GM19438 (cell line): ENCODE measurements around the gene HDGFL2.
A peak's percentile ranks its signal among the peaks of the same experiment; 100 is the strongest.
"Not testable (repeated sequence)": the region's sequence is repeated elsewhere in the genome, so short reads cannot be mapped to it uniquely, and the experiment has no call there.

Experiments
- ATAC-seq: cut with Tn5 transposase; IDR thresholded peaks from one replicate; pipeline ENCODE4 v1.9.1; 2021; ENCODE audit warnings: low read depth; ENCODE audit not compliant: unreplicated experiment

Gene HDGFL2

DNA sequence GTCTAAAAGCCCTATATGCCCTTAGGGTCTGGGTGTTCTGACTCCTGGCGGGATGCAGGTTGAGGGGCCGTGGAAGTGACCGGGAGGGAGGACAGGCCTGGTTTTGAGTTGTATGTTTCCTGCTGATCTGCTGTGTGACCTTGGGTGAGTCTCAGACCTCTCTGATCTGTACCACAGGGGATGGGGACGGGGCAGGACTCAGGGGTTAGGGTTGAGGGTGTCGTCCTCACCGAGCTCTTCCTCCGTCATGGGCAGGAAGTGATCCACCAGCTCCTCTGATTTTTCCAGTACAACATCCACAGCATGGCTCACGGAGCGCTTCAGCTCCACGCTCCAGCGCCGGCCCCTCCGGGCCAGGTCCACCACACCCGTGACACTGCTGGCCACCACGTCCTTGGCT lies 56.7 kb downstream of the HDGFL2 start:
- no peak for ATAC-seq

DNA sequence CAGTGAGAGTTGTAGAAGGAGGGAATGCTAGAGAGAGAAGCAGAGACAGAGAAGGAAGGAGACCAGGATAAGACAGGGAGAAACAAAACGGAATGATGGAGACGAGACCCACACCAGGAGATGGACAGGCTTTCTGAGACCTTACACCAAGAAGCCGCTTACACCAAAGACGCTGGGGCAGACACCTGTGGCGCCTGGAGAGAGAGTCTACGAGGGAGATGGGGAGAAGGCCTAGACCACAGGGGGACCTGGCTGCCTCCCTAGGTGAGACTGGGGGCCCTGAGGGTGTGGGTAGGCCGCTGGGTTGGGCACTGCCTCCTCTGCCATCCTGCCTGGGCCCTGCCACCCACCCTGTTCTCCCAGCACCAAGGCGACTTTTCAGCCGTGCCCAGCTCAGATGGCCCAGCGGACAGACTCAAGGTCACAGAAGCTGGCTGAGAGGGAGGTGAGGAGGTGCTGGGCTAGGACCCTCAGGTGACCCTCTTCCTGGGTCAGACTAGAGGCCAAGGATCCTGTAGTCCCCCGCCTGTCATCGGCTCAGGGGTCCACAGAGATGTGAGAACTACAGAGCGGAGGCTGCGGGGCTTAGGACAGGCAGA lies 57.9 kb downstream of the HDGFL2 start:
- ATAC-seq = no peak

DNA sequence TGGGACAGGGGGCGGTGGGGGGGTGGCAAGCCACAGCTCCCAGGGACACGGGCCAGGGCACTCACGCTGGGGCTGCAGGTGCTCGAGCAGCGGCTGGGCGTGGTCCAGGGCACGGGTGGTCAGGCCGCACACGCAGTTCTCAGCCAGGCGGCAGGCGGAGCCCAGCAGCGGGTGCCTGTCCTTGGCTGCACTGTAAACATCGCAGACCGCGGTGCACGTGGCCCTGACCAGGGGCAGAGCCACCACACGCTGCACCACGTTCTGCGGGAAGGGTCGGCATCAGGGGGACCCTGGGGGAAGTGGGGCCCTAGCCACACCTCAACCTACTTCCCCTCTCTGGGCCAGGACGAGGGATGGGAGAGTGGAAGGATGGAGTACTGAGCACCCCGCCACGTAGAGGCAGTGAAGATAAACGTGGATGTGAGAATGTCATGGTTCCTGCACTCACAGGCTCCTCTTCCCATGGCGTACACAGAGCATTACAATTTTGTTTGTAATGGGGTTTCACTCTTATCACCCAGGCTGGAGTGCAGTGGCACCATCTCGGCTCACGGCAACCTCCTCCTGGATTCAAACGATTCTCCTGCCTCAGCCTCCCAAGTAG lies 59.6 kb downstream of the HDGFL2 start:
- ATAC-seq = no peak

DNA sequence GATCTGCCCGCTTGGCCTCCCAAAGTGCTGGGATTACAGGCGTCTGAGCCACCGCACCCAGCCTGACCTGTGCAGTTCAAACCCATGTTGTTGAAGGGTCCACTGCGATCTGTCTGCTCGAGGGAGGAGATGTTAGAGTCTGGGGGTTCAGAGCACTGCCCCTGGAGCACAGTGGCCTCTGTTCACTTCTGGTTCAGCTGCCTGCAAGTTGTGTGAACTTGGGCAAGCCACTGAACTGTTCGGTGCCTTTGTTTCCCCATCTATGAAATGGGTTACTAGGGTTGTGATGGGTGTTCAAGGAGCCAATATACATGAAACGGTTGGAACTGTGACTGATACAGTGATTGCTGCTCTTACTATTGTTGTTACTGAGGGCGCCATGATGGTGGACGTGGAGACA lies 61.2 kb downstream of the HDGFL2 start:
- ATAC-seq = no peak

DNA sequence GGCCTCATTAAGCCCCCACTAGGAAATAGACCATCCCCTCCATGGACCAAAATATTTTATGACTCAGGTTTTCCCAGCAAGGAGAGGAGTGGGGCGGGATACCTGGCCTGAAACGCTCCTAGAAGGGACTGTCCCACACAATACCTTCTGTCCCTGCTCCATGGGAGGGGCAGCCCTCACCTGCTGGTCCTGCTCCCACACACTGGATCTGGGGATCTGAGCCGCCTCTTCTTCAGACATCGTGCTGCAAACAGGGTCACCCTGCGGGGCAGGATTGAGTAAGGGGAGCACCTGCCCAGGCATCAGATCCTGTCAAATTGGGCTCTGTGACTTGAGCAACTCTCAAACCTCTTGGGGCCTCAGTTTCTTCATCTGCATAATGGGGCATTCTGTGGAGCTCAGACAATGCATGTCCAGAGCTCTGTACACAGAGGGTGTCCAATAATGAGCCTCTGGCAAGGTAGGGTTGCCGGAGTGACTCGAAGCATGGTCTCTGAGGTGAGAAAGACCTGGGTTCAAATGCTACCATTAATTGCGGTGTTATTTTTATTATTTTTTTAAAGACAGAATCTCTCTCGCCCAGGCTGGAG lies 61.8 kb downstream of the HDGFL2 start:
- ATAC-seq = no peak

DNA sequence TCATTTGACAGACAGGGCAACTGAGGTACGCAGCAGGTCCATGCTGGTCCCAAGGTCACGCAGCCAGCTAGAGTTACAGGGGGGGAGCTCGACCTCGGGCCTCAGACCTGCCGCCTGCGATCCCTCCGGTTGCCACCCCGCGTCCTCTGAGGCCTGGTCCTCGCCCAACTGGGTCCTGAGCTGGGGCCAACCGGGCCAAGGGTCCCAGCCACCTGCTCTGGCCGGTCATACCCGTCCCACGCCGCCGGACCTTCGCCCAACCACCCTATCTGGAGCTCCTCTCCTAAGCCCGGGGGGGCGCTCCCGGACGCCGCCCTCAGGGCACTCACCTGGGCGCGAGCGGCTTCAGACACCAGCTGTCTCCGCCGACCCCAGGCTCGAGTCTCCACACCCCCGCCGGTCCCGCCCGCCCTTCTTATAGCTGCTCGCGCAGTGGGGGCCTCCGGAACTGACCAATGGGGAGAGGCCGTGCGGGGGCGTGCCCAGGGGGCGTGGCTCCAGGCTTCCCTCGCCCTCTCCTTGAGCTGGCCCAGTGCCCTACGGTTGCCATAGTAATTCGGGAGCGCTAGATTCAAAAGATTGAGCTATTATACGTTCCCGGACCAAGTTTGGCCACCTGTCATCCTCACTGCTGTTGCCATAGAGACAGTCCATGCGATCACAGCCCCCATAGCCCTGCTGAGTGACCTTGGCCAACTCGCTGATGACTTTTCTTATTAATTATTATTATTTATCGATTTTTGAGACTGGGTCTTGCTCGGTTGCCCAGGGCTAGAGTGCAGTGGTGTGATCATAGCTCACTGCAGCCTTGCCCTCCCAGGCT lies 63.0 kb downstream of the HDGFL2 start, which contains the start of gene PLIN5:
TSS of gene PLIN5 (minus strand) at position 389 of the 823 bp plus-strand sequence. CDS start 1,150 bp downstream, outside the sequence.
- no peak for ATAC-seq

DNA sequence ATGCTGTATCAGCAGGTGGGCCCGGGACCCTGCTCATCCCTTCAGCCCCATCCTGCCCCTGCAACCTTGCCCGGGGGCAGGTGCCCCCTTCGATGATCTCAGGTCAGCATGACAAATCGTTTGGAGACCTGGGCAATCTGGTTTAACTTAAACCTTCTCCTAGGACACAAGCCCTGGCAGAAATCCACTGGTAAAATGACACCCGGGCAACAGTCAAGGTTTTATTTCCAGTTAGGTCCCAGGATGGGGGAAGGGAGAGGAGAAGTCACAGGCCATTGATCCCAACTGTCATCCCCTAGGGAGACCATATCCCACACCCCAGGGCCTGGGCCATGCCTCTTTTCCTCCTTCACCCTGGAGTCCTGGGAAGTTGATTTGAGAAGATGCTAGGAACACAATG lies 64.7 kb downstream of the HDGFL2 start:
- no peak for ATAC-seq

DNA sequence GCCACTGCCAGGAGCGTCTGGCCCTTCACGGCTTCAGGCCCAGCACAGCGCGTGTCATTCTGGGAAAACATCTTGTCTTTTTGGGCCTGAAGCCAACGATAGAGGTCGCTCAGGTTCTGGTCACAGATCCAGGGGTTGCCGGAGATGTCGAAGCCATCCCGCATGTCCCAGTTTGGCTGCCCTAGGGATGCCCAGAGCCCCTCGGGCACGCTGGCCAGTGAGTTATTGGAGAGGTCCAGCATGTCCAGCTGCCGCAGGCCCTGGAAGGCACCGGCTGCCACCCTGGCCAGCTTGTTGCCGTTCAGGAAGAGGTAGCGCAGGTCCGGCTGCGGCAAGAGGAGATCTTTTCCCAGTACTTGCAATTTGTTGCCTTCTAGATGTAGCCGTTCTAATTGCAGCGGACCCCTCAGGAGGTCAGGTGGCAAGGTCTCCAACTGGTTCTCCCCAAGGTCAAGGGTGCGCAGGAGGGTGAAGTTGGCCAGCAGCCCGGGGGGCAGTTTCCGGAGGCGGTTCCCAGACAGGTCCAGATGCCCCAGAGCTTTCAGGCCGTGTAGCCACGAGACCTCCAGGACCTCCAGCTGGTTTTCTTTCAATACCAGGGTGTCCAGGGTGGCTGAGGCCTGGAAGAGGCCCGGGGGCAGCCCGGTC lies 66.0 kb downstream of the HDGFL2 start:
- ATAC-seq = no peak

DNA sequence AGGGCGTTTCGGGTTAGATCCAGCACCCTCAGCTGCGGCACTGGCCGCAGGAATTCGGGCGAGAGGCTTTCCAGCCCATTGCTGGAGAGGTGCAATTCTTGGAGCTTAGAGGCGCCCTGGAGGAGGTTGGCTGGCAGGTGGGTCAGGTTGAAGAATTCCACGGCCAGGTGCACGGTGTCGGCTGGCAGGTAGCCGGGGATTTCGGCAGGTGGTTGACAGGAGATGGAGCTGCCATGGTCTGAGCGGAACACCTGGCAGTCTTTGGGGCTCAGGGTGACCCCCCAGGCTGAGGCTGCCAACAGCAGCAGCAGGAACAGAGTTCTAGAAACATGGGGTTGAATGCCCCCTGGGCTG lies 66.5 kb downstream of the HDGFL2 start:
- ATAC-seq = no peak

DNA sequence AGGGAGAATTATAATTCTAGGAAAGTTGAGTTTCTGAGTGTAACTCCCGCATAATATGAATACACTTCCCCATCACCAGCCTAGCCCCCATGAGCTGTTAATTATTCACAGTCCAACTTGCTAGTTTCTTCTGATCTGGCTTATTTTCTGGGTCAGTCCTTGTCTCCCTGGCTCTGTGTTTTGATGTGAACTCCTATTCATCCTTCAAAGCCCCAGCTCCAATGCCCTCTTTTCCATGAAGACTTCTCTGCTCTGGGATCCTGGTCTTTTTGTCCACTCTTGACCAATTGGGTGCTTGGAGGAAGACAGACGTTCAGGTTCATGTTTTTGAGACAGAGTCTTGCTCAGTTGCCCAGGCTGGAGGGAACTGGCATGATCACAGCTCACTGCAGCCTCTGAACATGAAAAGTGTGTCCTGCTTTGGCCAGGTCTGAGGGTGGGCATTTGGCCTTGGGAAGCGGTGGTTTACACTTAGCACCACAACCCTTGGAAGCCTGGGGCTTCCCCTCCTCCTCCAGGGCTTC lies 67.1 kb downstream of the HDGFL2 start:
- ATAC-seq = no peak

DNA sequence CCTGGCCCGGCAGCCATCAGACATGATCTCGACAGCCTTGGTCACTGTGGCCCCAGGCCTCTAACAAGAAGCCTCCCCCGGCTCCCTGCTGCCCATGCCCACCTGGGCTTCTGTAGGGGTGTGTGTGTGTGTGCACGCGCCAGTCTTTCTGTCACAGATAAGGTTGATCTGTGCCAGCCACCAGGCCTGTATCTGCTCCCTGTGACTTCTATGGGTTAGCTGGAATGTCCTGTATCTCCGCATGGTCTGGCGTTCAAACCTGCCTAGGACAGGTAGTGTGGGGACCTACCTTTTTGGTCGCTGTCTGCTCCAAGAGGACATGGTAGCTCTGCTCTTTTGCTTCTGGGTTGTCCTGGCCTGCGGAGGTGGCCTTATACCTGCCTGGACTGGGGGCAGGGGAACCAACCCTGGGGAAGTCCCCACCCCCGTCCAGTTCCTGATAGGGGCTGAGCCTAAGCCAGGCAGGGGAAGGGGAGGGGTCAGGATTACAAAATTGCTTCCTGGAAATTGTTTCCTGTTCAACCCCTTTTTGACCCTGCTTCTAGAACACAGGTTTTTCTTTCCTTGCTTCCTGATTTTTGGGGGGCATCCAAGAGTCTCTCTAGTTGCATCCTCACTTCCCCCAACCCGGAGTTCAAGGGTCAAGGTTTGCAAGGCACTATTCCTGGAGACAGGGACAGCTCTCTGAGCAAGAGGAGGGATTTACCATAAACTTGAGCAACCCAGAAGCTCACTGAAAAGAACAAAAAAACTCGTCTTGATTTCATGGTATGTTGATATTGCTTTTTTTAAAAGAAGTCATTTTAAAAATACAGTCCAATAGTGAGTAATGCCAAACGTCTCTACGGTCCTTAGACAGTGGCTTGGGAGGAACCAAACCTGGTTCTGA lies 67.8 kb downstream of the HDGFL2 start, which contains the start of gene LRG1:
TSS of gene LRG1 (minus strand) at position 344 of the 889 bp plus-strand sequence. CDS start at position 321, 23 bp downstream.
- peak; percentile 60 for ATAC-seq

DNA sequence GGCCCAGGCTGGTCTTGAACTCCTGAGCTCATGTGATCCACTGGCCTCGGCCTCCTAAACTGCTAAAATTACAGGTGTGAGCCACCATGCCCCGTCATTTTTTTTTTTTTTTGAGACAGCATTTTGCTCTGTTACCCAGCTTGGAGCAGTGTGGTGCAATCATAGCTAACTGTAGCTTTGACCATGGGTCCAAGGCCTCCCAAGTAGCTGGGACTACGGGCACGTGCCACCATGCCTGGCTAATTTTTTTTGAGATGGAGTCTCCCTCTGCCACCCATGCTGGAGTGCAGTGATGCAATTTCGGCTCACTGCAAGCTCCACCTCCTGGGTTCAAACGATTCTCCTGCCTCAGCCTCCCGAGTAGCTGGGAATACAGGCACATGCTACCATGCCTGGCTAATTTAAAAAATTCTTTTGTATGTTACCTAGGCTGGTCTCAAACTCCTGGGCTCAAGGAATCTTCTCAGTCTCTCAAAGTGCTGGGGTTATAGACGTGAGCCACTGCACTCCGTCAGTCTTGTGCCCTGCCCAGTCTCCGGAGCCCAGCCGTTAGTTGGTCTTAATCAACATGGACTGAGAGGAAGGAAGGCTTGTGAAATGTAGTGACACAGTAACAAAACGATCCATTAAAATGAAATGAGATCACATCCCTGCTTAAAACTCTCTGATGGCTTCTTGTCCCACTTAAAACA lies 69.2 kb downstream of the HDGFL2 start:
- ATAC-seq = no peak

DNA sequence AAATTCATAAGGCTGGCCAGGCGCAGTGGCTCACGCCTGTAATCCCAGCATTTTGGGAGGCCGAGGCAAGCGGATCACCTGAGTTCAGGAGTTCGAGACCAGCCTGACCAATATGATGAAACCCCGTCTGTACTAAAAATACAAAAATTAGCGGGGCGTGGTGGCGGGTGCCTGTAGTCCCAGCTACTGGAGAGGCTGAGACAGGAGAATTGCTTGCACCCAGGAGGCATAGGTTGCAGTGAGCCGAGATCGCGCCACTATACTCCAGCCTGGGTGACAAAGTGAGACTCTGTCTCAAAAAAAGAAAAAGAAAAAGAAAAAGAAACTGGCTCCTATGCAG lies 69.7 kb downstream of the HDGFL2 start:
- ATAC-seq = not testable (repeated sequence)

DNA sequence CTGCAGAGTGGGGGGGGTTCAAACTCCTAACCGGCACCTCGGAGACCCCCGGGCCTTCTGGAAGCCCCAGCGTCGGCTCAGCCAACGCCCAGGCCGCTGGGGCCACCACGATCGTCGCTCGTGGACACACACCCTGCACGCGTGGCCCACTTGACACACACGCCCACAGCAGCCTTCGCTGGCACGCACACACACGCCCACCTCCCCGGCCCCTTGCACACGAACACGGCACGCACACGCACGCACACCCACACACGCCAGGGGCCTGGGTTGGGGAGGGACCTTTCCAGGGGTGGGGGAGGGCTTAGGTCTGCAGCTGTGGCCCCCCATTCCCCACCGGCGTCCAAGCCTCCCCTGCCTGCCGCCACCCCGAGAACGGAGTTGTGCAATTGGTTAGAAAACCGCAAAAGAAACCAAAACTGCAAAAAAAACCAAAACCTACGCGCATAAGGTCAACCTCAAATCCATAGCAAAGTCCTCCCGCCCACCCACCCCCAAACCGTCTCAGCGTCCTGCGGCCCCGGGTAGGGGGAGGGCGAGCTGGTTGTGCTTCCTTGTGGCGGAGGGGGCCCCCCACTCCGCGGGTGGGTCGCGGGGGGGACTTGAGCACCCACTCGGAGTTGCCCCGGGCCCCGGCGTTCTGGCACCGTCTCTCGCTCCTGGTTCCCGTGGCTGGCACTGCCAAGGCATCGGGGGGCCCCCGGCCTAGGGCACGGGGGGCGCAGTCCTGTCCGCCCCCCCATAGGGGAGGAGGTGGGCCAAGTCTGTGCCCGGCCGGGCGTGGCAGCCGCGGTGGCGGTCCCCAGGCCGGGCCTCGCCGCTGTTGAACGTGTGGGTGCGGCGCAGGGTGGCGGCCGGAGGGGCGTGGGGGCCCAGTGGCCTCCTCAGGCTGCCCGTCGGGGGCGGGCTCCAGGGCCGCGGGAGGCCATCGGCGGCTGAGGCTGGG lies 71.1 kb downstream of the HDGFL2 start:
- no peak for ATAC-seq

DNA sequence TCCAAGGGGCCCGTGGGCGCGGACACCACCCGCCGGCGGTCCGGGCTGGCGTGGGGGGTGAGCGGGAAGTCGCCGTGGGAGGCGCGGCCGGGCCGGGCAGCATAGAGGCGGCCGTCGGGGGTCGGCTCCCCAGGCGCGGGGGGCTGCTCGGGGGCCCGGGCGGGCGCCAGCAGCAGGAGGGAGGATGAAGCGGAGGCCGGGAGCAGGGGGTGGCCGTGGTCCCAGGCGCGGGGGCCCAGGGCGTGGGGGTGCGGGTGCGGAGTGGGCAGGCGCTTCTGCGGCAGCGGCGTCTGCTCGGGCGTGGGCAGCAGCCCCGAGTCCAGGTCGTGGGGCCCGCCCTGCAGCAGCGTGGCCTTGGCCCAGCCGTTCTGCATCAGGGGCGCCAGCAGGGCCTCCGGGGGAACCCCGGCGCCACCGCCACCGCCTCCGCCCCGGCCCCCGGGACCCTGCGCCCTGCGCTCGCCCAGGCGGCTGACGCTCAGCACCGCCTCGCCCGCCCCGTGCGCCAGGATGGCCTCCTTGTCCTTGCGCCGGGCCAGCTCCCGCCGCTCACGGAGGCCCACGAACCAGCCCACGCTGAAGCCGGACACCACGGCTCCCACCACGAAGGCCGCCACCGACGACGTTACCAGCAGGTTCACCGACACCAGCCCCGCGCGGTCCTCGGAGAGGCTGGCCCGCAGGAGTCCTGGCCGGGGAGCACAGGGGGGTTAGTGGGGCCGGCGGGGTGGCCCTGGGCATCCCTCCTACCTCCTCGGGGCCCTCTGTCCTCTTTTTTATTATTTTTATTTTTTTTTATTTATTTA lies 71.9 kb downstream of the HDGFL2 start:
- ATAC-seq = no peak

DNA sequence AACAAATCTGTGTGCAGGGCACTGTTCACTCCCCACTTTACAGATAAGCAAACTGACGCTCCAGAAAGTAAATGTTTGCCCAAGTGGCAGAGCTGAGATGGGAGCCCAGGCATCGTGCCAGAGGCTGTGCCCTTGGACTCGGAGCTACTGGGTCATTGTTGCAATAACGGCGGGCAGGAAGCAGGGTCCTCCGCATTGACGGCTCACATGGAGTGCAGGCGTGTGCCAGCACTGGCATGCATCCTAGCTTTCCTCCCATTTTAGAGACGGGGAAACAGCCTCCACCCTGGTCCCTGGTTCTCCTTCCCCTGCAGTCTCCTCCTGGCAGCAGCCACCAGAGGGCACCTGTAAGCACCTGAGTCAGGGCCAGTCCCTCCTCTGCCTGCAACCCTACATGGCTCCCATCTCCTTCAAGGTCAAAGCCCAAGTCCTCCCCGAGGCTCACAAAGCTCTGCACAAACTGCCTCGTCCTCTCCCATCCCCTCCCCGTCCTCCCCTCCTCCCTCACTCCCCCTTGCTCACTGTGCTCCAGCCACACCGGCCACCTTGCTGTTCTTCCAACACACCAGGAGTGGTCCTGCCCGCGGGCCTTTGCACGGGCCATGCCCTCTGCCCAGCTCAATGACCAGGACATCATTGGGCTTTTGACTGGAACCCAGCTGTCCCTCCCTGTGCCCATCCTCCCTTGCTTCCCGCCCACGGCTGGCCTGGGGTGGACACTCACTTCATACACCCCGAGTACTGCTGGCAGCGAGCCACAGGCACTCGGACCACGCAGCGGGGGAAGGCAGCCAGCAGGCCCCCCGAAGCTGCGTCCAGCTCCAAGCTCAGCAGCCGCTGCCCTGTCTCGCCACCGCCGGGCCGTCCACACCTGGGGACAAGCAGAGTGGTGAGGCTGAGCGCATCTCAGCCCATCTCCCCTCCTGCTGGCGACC lies 75.5 kb downstream of the HDGFL2 start:
- ATAC-seq = no peak
